Endothelial cell of hepatic sinusoid (primary cell): ENCODE data around the gene FGF9.

ENCODE experiments used
- in situ Hi-C: cut with HindIII; loops from 2 replicates; pipeline ENCODE4 v1.10.0; 2017; ENCODE audit warnings: low sequenced_read_pairs

FGF9 gene

GRCh38 chr13:21701460-21701859 is 30.6 kb downstream of the FGF9 start:
- in situ Hi-C loops: no loop called here

- in situ Hi-C loops: no loop called here
Observed at GRCh38 chr13:21703846-21704245, 33.0 kb downstream of the FGF9 start.

- in situ Hi-C loops: no loop called here
Observed at GRCh38 chr13:21707586-21707985, 36.7 kb downstream of the FGF9 start.

- in situ Hi-C loops: no loop called here
Observed at GRCh38 chr13:21709697-21710096, 38.8 kb downstream of the FGF9 start.

GRCh38 chr13:21710163-21710562 is 39.3 kb downstream of the FGF9 start:
- in situ Hi-C loops: no loop called here

GRCh38 chr13:21717817-21718216 is 46.9 kb downstream of the FGF9 start:
- in situ Hi-C loops: no loop called here

GRCh38 chr13:21719463-21719862 is 48.6 kb downstream of the FGF9 start:
- in situ Hi-C loops: no loop called here

GRCh38 chr13:21723807-21724505 is 53.1 kb downstream of the FGF9 start:
- in situ Hi-C loops: no loop called here

- in situ Hi-C loops: no loop called here
Observed at GRCh38 chr13:21730186-21730880, 59.5 kb downstream of the FGF9 start.

GRCh38 chr13:21733475-21734263 is 62.8 kb downstream of the FGF9 start:
- in situ Hi-C loops: no loop called here

- in situ Hi-C loops: no loop called here
Observed at GRCh38 chr13:21734961-21735360, 64.1 kb downstream of the FGF9 start.

GRCh38 chr13:21735701-21736401 is 65.0 kb downstream of the FGF9 start:
- in situ Hi-C loops: no loop called here

- in situ Hi-C loops: no loop called here
Observed at GRCh38 chr13:21736926-21737325, 66.1 kb downstream of the FGF9 start.

- in situ Hi-C loops: no loop called here
Observed at GRCh38 chr13:21738630-21739029, 67.8 kb downstream of the FGF9 start.

- in situ Hi-C loops: loop anchor here (10.0 kb wide), 1 partner anchor 55 kb away; no protein-coding TSS in a partner anchor
Observed at GRCh38 chr13:21739771-21740170, 68.9 kb downstream of the FGF9 start.

GRCh38 chr13:21741396-21741979 is 70.6 kb downstream of the FGF9 start:
- in situ Hi-C loops: loop anchor here (10.0 kb wide), 1 partner anchor 57 kb away; no protein-coding TSS in a partner anchor

- in situ Hi-C loops: loop anchor here (10.0 kb wide), 1 partner anchor 57 kb away; no protein-coding TSS in a partner anchor
Observed at GRCh38 chr13:21742096-21742495, 71.2 kb downstream of the FGF9 start.

- in situ Hi-C loops: loop anchor here (10.0 kb wide), 1 partner anchor 59 kb away; no protein-coding TSS in a partner anchor
Observed at GRCh38 chr13:21744149-21744548, 73.3 kb downstream of the FGF9 start.

GRCh38 chr13:21745307-21745706 is 74.4 kb downstream of the FGF9 start:
- in situ Hi-C loops: loop anchor here (10.0 kb wide), 1 partner anchor 61 kb away; no protein-coding TSS in a partner anchor

GRCh38 chr13:21747456-21747855 is 76.6 kb downstream of the FGF9 start:
- in situ Hi-C loops: loop anchor here (10.0 kb wide), 1 partner anchor 63 kb away; no protein-coding TSS in a partner anchor
